DND-41 (cell line): Measurements from ENCODE around the gene ADD1.

Source experiments
- ATAC-seq: fragments of 200-7000 bp; cut with Tn5 transposase; 3 replicates; pipeline ENCODE4 v1.9.1; 2021; ENCODE audit warnings: low read depth; ENCODE audit not compliant: insufficient read depth
- DNase-seq: peaks from one replicate; pipeline ENCODE4 v3.0.0-alpha.2; 2020
- H2AFZ ChIP-seq: 2 replicates; pipeline ENCODE4 v1.6.0; 2012; ENCODE audit warnings: low read depth, low read length
- H3K27ac ChIP-seq: 2 replicates; pipeline ENCODE4 v1.5.1; 2012; ENCODE audit warnings: low read length, inconsistent platforms
- H3K27me3 ChIP-seq: fragments of 200-600 bp; sonication (generic); 2 replicates; pipeline ENCODE4 v1.6.0; 2012; ENCODE audit warnings: low read length, mild to moderate bottlenecking, inconsistent platforms; ENCODE audit not compliant: insufficient read depth, poor library complexity
- H3K36me3 ChIP-seq: 2 replicates; pipeline ENCODE4 v1.5.1; 2012; ENCODE audit warnings: low read length, inconsistent platforms; ENCODE audit not compliant: insufficient read depth
- H3K4me1 ChIP-seq: 2 replicates; pipeline ENCODE4 v1.5.1; 2012; ENCODE audit warnings: mild to moderate bottlenecking, low read length; ENCODE audit not compliant: insufficient read depth
- H3K4me2 ChIP-seq: 2 replicates; pipeline ENCODE4 v1.6.0; 2012; ENCODE audit warnings: mild to moderate bottlenecking, moderate library complexity, low read length, inconsistent platforms; ENCODE audit not compliant: insufficient read depth
- H3K4me3 ChIP-seq, 2 experiments: fragments of 200-600 bp in 1 of 2; shearing (Covaris generic) in 1 of 2; 2 replicates each; pipeline ENCODE4 v1.5.1; 2012 to 2016; ENCODE audit warnings: inconsistent platforms in 2 of 2, low read length in 2 of 2, mild to moderate bottlenecking in 2 of 2, low read depth in 1 of 2, moderate library complexity in 1 of 2
- H3K79me2 ChIP-seq: 2 replicates; pipeline ENCODE4 v1.6.0; 2012; ENCODE audit warnings: low read length, inconsistent platforms; ENCODE audit not compliant: insufficient read depth
- H3K9ac ChIP-seq: 2 replicates; pipeline ENCODE4 v1.6.0; 2012; ENCODE audit warnings: low read depth, mild to moderate bottlenecking, inconsistent platforms, low read length, moderate library complexity
- H3K9me3 ChIP-seq: 2 replicates; pipeline ENCODE4 v1.5.1; 2012; ENCODE audit warnings: low read length, moderate library complexity, mild to moderate bottlenecking, inconsistent platforms; ENCODE audit not compliant: insufficient read depth, severe bottlenecking
- H4K20me1 ChIP-seq: 2 replicates; pipeline ENCODE4 v1.6.0; 2012; ENCODE audit warnings: low read length; ENCODE audit not compliant: insufficient read depth
- CTCF ChIP-seq: IDR thresholded peaks from 2 replicates; pipeline ENCODE4 v1.5.1; 2012; ENCODE audit warnings: borderline replicate concordance, low read length, moderate library complexity, mild to moderate bottlenecking; ENCODE audit not compliant: poor library complexity, severe bottlenecking; ENCODE audit errors: extremely low read depth
- EZH2 ChIP-seq: IDR thresholded peaks from 3 replicates; pipeline ENCODE4 v1.6.1; 2012; ENCODE audit warnings: borderline replicate concordance, low read depth, mild to moderate bottlenecking, moderate library complexity, low read length, inconsistent platforms; ENCODE audit not compliant: severe bottlenecking

Gene ADD1

GRCh38 chr4:2874861-2875260 is 31.2 kb downstream of the ADD1 start:
- Histone ChIP-seq H3K27ac (no peak overlapping the region), H3K79me2 (peaks cover 90% of the 10 kb centered on the region), H3K4me1 (no peaks in the 10 kb centered on the region), H3K27me3 (no peaks in the 10 kb centered on the region), H3K4me2 (no peak overlapping the region), H3K9me3 (no peaks in the 10 kb centered on the region), H2AFZ (no peak overlapping the region), H3K4me3 (no peak overlapping the region), H4K20me1 (peaks cover 57% of the 10 kb centered on the region), H3K36me3 (peaks cover 42% of the 10 kb centered on the region), H3K9ac (no peak overlapping the region)
- no peak for ATAC-seq
- no peak for TF ChIP-seq EZH2
- TF ChIP-seq CTCF = no peak
- DNase-seq = no peak

GRCh38 chr4:2875556-2875955 is 31.9 kb downstream of the ADD1 start:
- Histone ChIP-seq H3K9ac (no peak overlapping the region), H3K27ac (no peak overlapping the region), H3K36me3 (peaks cover 46% of the 10 kb centered on the region), H4K20me1 (peaks cover 59% of the 10 kb centered on the region), H3K4me1 (no peaks in the 10 kb centered on the region), H3K4me3 (no peak overlapping the region), H3K4me2 (no peak overlapping the region), H3K79me2 (peaks cover 86% of the 10 kb centered on the region), H3K9me3 (no peaks in the 10 kb centered on the region), H3K27me3 (no peaks in the 10 kb centered on the region), H2AFZ (no peak overlapping the region)
- no peak for TF ChIP-seq EZH2
- no peak for TF ChIP-seq CTCF
- ATAC-seq = no peak
- no peak for DNase-seq

- no peak overlapping the region for H3K4me2 ChIP-seq
Observed at GRCh38 chr4:2878346-2878745, 34.7 kb downstream of the ADD1 start.

More at GRCh38 chr4:2878346-2878745, 34.7 kb downstream of the ADD1 start:
- Histone ChIP-seq H3K4me1 (no peaks in the 10 kb centered on the region), H3K27me3 (no peaks in the 10 kb centered on the region), H3K36me3 (peaks cover 69% of the 10 kb centered on the region), H2AFZ (no peak overlapping the region), H3K4me3 (no peak overlapping the region), H3K79me2 (peaks cover 64% of the 10 kb centered on the region), H4K20me1 (peaks cover 44% of the 10 kb centered on the region), H3K27ac (no peak overlapping the region), H3K9me3 (no peaks in the 10 kb centered on the region), H3K9ac (no peak overlapping the region)
- no peak for ATAC-seq
- no peak for DNase-seq
- TF ChIP-seq EZH2 (no peak), CTCF (no peak)
